Renal pelvis (tissue), 12 donors: ENCODE measurements around the gene GTSF1L. TPM values are rescaled to one million over a fixed set of nuclear protein-coding genes. Genes with fewer than 3 reads are reported as not detected.
"Not testable (repeated sequence)": the region's sequence is repeated elsewhere in the genome, so short reads cannot be mapped to it uniquely, and the experiment has no call there.

ENCODE experiments used
- DNase-seq: peaks from one replicate; pipeline ENCODE4 v3.0.0-alpha.2; 2013
- long read RNA-seq, 16 experiments: transcript quantifications; one replicate each; lab custom pipeline, GENCODE V29; 2026
- polyA plus RNA-seq, 3 donors: library from polyadenylated mRNA; unstranded; fragments of 120-200 nt; gene quantifications; one replicate each; pipeline ENCODE4 v1.2.1, GENCODE V29; 2013; ENCODE audit not compliant: insufficient read length in 3 of 3

The GTSF1L gene
- polyA plus RNA-seq = not detected
- long read RNA-seq, donor 1 = 0 reads
- long read RNA-seq, donor 2 = 0 reads
- long read RNA-seq, donor 3 = 0 reads
- long read RNA-seq, donor 4 = 0 reads
- long read RNA-seq, donor 5 = 0 reads
- long read RNA-seq, donor 6 = 0 reads
- long read RNA-seq, donor 7 = 0 reads
- long read RNA-seq, donor 8 = 0 reads
- long read RNA-seq, donor 9 = 0 reads
- long read RNA-seq, donor 10 = 0 reads
- long read RNA-seq, donor 11 = 0 reads
- long read RNA-seq, donor 12 = 0 reads
- long read RNA-seq, donor 13 = 0 reads
- long read RNA-seq, donor 14 = 0 reads
- long read RNA-seq, donor 15 = 0 reads
- long read RNA-seq, donor 16 = 0 reads

DNA sequence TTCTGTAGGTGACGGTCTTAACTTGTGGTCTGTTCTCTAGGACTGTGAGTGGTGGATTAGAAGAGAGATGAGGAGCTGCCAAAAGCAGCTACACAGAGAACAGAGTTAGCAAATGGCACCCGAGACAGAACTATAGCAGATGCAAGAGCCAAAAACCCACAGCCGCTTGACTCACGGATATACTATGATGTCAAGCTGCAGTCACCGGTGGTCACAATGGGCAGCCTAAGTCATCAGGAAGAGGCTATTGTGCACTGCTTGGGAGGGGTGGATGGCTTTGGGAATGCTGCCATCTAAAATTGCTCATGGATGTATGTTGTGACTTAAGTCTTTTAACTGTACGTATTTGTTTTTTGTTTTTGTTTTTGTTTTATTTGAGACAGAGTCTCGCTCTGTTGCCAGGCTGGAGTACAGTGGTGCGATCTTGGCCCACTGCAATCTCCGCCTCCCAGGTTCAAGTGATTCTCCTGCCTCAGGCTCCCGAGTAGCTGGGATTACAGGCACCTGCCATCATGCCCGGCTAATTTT lies at the start of gene GTSF1L:
Gene GTSF1L (minus strand): TSS at position 192 of the 528 bp plus-strand sequence. CDS start 308 bp downstream, outside the sequence.
- no peak for DNase-seq

DNA sequence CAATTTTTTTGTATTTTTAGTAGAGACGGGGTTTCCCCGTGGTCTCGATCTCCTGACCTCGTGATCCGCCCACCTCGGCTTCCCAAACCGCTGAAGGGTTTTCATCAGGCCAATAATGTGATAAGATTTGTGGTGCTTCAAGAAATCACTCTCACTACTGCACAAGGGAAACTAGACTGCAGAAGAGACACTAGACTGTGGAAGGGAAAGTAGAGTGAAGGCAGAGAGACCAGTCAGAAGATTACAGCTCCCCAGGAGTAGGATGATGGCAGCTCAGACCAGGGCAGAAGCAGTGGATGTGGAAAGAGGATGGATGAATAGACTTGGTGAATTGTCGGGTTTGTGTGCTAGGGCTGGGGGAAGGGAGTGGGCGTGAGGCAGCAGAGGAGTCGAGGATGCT lies 48.0 kb upstream of the GTSF1L start:
- no peak for DNase-seq

DNA sequence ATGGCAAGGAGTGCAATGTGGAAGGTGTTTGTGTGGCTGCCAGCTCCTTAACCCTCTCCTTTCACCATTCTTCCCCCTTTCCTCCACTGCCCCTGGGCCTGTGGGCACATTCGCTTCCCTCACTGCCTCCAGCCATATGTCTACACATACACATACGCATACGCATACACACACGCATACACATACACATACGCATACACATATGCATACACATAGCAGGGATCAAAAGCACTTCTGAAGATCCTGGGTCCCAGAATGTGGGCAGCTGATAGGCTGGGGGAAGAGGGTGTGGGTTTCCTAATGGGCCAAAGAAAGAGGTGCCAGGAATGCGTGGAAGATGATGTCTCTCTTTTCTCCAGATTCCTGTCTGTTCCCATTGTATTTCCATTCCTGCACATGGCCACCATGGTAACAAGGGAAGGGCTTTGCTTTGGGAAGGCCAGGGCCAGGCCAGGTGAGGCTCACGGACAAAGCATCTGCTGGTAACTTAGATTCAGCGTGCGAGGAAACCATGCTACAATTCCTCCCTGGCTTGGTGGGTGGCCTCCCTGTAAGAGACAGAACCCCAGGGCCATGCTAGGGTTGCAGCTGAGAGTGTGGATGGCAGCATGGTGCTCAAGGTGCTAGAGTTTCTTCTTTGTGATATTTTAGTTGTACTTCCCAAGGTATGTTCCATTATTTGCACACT lies 44.8 kb upstream of the GTSF1L start:
- DNase-seq = no peak

- no peak for DNase-seq
Measured at GRCh38 chr20:43770342-43770741, 43.5 kb upstream of the GTSF1L start.

DNA sequence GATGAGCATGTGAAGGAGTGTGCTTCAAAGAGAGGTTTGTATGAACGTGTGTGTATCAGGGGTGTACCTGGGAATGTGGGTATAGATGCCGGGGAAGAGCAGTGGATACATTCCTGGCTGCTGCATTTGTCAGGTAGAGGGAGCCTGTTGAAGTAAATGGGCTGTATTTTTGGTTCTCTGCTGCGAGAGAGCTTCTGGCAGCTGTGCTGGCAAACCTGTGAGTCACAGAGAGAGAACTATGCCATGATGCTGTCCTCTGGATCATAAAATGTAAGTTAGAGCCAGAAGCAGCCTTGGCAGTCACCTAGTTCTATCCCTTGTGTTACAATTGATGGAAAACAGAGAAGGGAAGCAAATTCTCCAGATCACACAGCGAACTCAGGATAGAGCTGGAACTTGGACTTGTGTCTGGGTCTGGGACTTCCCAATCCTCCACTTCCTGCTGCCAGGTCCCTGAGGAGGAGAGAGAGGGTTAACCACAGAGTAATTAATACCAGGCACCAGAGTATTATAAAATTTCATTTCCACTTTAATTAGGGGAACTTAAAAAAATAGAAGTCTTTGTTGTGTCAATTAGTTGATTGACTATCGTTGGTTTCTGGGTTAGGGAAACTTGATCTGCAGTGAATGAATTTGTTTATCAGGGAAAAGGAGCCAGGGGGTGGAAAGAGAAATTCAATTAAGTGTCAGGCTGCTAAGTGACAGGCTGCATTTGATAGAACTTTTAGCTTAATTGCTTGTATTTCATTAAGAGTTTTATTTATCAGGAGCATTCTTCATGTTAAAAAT lies 41.1 kb upstream of the GTSF1L start:
- DNase-seq = no peak

DNA sequence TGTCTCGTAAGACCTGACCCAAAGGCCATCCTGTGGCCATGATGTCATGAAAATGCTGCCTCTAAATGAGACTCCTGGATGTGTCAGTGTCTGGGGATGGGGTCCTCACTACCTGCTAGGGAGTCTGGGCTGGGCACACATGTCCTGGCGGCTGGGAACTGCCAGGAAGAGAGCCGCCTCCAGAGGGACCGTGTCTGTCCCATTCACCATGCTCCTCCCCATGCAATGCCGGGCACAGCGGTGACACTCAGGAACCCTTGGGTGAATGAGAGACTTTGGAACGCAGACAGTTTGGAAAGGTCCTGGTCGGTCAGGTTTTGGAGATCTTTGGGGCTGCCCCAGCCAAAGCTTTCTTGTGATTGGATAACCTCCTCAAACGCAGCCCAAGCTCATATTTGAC lies 40.1 kb upstream of the GTSF1L start:
- DNase-seq = no peak

DNA sequence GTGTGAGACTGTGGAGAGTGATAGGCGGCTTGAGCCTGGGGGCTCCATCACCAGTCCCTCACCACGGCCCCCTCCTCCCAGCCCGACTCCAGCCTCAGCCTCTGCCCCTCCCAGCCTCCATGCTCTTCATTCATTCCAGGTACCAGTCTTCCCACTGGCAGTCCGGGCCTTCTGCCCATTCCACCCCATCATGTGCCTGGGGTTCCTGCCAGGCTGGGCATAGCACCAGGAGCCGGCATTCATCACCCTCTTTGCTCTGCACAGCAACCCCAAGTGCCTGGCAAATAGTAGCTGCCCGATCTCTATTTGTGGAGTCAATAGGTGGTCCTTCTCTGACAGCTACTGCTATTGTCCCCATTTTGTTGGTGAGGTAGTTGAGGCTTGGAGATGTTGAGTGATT lies 39.6 kb upstream of the GTSF1L start:
- no peak for DNase-seq

DNA sequence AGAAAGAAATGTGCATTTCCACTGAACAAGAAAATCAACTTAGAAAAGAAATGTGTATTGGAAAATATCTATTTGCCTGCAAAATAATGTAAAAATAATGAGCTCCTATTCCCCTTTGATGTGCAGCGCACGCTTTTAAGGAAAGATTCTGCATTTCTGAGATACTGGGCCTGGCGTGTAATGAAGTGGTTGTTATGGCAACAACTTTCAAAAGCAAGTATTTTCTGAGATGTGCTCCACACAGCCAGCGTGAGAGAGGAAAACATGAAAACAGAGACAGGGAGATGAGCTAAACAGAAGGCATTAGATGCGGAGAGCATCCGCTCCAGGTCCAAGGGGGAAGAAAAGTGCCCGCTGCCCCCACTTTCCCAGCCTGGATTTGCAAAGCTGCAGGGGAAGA lies 39.1 kb upstream of the GTSF1L start:
- no peak for DNase-seq

DNA sequence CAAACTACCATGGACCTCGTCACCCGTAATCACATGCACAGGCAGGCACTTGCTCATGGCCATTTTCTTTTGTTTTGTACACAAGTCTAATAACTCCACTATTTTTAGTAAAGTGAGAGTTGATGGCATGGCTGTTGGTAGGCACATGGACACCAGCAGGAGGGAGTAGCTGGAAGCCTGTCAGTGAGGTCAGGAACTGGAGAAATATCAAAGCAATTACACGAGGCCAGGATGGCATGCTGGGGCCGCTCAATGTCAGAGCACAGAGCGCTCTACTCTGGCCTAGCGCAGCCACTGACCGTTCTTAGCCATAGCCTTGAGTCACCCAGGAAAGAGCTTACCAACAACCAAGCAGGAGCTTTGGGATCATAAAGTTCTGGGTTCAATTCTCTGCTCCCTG lies 36.1 kb upstream of the GTSF1L start:
- DNase-seq = no peak

GRCh38 chr20:43761386-43762340 lies 34.9 kb upstream of the GTSF1L start:
- DNase-seq = no peak

- DNase-seq = not testable (repeated sequence)
Measured at GRCh38 chr20:43757888-43758287, 31.1 kb upstream of the GTSF1L start.

GRCh38 chr20:43755851-43756250 lies 29.0 kb upstream of the GTSF1L start:
- DNase-seq = no peak

DNA sequence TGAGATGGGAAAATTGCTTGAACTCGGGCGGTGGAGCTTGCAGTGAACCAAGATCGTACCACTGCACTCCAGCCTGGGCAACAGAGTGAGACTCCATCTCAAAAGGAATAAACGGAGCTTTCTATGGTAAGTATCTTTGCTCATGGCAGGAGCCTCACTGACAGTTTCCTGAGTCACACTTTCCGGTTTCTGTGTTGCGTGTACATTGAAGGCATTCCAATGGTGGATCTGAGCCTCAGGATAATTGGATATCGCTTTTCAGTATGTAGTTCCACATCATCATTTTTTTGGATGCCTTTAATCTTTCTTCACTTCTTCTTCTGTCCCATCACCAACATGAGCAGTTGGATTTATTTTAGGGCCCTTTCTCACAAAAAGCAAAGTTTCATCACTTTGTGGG lies 28.6 kb upstream of the GTSF1L start:
- no peak for DNase-seq

- DNase-seq = no peak
Measured at GRCh38 chr20:43752561-43753301, 25.9 kb upstream of the GTSF1L start.

DNA sequence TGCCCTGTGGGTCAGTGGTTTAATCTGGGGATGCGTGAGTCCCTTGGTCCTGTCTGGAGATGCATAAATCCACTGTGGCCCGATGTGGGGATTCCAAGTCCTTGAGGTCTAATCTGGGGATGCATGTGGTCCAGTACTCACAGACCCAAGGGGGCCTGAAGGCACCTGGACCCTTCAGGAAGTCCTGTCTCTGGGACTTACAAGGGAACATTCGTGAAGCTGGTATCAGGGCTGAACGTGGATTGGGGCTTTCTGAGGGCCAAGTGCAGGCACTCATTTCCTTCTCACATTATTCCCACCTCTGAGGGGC lies 25.2 kb upstream of the GTSF1L start:
- no peak for DNase-seq

- no peak for DNase-seq
Measured at GRCh38 chr20:43751167-43752050, 24.6 kb upstream of the GTSF1L start.

GRCh38 chr20:43750774-43751166 lies 24.0 kb upstream of the GTSF1L start:
- DNase-seq = no peak

DNA sequence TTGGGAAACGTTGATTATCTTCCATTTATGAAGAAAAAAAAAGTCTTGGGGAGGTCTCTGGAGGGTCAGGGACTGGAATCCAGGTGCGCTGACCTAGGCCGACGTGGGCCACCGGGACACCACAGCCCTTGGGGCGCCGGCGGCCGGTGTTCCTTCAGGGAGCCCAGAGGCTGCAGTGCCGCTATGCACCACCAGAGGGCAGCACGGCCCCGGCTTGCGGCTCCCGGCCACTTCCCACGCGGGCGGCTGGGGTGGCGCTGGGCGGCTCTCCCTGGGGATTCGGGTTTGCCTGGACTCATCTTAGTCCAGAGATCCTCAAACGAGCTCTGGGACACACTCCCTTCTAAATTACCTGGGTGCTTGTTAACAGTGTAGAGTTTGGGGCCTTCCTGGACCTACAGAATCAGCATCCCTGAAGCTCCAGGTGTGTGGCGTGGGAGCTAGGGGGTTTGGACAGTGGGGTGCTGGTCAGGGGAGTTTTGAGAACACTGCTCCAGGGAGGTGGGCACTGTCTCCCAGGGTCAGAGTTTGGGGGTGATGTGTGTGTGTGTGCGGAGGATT lies 23.0 kb upstream of the GTSF1L start:
- peak; percentile 21 for DNase-seq

DNA sequence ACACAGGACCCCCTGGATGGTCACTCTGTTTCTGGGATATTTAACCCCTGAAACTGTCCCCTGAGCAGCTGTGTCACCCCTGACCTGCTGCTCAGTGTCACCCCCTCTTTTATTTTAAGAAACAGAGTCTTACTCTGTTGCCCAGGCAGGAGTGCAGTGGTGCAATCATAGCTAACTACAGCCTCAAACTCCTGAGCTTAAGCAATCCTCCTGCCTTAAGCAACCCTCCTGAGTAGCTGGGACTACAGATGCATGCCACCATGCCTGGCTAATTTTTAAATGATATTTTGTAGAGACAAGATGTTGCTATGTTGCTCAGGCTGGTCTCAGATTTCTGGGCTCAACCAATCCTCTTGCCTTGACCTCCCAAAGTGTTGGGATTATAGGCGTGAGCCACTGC lies 21.5 kb upstream of the GTSF1L start:
- DNase-seq = no peak
